ENCODE results near the gene RPL38. TPM values are rescaled to one million over a fixed set of nuclear protein-coding genes. Genes with fewer than 3 reads are reported as not detected.

Gene RPL38
- total and polyA plus RNA-seq, 2 experiments from 2014 or later, result 286 to 5,312 TPM

DNA sequence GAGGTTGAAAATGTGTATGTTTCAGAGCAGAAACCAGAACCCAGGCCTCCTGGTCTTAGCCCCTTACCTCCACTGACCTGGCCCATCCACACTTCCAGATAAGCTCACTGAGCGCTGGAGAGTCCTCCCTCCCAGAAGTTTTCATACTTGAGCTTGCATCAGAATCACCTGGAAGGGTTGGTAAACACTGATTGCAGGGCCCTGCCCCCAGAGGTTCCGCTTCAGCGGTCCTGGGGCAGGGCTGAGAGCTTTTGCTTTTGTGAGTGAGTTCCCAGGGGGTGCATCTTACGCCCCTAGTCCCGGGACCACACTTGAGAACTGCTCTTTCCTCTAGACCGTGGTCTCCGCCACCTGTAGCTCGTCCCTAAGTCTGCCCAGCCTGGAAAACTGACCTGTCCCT, 30.5 kb downstream of the RPL38 start (continued):
- no peak for TF ChIP-seq POLR2AphosphoS5 (IDR thresholded peaks at IDR 0.05; ENCODE audit: low read depth)
- no peak for TF ChIP-seq ZNF114 (CRISPR knock-in tag; IDR thresholded peaks at IDR 0.05)
- TF ChIP-seq, protein P1, sequence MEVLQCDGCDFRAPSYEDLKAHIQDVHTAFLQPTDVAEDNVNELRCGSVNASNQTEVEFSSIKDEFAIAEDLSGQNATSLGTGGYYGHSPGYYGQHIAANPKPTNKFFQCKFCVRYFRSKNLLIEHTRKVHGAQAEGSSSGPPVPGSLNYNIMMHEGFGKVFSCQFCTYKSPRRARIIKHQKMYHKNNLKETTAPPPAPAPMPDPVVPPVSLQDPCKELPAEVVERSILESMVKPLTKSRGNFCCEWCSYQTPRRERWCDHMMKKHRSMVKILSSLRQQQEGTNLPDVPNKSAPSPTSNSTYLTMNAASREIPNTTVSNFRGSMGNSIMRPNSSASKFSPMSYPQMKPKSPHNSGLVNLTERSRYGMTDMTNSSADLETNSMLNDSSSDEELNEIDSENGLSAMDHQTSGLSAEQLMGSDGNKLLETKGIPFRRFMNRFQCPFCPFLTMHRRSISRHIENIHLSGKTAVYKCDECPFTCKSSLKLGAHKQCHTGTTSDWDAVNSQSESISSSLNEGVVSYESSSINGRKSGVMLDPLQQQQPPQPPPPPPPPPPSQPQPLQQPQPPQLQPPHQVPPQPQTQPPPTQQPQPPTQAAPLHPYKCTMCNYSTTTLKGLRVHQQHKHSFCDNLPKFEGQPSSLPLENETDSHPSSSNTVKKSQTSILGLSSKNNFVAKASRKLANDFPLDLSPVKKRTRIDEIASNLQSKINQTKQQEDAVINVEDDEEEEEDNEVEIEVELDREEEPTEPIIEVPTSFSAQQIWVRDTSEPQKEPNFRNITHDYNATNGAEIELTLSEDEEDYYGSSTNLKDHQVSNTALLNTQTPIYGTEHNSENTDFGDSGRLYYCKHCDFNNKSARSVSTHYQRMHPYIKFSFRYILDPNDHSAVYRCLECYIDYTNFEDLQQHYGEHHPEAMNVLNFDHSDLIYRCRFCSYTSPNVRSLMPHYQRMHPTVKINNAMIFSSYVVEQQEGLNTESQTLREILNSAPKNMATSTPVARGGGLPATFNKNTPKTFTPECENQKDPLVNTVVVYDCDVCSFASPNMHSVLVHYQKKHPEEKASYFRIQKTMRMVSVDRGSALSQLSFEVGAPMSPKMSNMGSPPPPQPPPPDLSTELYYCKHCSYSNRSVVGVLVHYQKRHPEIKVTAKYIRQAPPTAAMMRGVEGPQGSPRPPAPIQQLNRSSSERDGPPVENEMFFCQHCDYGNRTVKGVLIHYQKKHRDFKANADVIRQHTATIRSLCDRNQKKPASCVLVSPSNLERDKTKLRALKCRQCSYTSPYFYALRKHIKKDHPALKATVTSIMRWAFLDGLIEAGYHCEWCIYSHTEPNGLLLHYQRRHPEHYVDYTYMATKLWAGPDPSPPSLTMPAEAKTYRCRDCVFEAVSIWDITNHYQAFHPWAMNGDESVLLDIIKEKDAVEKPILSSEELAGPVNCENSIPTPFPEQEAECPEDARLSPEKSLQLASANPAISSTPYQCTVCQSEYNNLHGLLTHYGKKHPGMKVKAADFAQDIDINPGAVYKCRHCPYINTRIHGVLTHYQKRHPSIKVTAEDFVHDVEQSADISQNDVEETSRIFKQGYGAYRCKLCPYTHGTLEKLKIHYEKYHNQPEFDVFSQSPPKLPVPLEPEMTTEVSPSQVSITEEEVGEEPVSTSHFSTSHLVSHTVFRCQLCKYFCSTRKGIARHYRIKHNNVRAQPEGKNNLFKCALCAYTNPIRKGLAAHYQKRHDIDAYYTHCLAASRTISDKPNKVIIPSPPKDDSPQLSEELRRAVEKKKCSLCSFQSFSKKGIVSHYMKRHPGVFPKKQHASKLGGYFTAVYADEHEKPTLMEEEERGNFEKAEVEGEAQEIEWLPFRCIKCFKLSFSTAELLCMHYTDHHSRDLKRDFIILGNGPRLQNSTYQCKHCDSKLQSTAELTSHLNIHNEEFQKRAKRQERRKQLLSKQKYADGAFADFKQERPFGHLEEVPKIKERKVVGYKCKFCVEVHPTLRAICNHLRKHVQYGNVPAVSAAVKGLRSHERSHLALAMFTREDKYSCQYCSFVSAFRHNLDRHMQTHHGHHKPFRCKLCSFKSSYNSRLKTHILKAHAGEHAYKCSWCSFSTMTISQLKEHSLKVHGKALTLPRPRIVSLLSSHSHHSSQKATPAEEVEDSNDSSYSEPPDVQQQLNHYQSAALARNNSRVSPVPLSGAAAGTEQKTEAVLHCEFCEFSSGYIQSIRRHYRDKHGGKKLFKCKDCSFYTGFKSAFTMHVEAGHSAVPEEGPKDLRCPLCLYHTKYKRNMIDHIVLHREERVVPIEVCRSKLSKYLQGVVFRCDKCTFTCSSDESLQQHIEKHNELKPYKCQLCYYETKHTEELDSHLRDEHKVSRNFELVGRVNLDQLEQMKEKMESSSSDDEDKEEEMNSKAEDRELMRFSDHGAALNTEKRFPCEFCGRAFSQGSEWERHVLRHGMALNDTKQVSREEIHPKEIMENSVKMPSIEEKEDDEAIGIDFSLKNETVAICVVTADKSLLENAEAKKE (CRISPR knock-in tag; IDR thresholded peaks at IDR 0.05), result no peak

DNA sequence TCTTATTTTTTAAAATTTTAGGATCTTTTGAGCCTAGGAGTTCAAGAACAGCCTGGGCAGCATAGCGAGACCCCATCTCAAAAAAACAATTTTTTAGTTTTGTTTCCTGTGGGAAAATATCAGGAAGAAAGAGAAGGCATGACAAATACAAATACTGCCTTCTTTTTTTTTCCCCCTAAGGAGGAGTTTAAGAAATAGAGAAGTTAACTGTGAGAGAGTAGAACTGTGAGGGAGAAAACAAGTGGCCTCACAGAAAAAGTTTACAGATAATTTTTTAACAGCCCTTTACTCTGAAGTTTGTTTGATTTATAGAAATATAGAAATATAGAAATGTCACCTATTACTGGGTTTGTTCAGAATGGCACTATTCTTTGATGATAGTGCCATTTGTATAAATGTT, 31.0 kb downstream of the RPL38 start:
- Histone ChIP-seq H3K4me2 (no peak overlapping the region), H3K27me3 (ENCODE audit: insufficient read depth) (no peaks in the 10 kb centered on the region), H4K20me1 (replicated peaks; ENCODE audit: insufficient read depth) (no peaks in the 10 kb centered on the region), H3K79me2 (replicated peaks; ENCODE audit: insufficient read depth) (no peaks in the 10 kb centered on the region), H3K9me2 (ENCODE audit: insufficient read depth) (no peaks in the 10 kb centered on the region), H3K27ac (ENCODE audit: low read depth) (no peak overlapping the region), H3K4me1 (ENCODE audit: insufficient read depth) (no peaks in the 10 kb centered on the region), H2AFZ (no peak overlapping the region), H3K36me3 (ENCODE audit: insufficient read depth) (no peaks in the 10 kb centered on the region), H3K4me3 (no peak overlapping the region), H3F3A (replicated peaks; ENCODE audit: low read depth) (no peaks in the 10 kb centered on the region)
- Mint-ChIP-seq H3K4me1 (peaks cover 6% of the 10 kb centered on the region), H3K4me3 (no peak overlapping the region), H3K27ac (no peak overlapping the region), H3K36me3 (ENCODE audit: low read depth) (no peaks in the 10 kb centered on the region), H3K27me3 (ENCODE audit: insufficient read depth, low read depth, poor library complexity) (peaks cover 4% of the 10 kb centered on the region), H3K9me3 (no peaks in the 10 kb centered on the region)
- ATAC-seq (no peak), DNase-seq (ENCODE audit: low spot score) (no peak)
- TF ChIP-seq, protein P2, sequence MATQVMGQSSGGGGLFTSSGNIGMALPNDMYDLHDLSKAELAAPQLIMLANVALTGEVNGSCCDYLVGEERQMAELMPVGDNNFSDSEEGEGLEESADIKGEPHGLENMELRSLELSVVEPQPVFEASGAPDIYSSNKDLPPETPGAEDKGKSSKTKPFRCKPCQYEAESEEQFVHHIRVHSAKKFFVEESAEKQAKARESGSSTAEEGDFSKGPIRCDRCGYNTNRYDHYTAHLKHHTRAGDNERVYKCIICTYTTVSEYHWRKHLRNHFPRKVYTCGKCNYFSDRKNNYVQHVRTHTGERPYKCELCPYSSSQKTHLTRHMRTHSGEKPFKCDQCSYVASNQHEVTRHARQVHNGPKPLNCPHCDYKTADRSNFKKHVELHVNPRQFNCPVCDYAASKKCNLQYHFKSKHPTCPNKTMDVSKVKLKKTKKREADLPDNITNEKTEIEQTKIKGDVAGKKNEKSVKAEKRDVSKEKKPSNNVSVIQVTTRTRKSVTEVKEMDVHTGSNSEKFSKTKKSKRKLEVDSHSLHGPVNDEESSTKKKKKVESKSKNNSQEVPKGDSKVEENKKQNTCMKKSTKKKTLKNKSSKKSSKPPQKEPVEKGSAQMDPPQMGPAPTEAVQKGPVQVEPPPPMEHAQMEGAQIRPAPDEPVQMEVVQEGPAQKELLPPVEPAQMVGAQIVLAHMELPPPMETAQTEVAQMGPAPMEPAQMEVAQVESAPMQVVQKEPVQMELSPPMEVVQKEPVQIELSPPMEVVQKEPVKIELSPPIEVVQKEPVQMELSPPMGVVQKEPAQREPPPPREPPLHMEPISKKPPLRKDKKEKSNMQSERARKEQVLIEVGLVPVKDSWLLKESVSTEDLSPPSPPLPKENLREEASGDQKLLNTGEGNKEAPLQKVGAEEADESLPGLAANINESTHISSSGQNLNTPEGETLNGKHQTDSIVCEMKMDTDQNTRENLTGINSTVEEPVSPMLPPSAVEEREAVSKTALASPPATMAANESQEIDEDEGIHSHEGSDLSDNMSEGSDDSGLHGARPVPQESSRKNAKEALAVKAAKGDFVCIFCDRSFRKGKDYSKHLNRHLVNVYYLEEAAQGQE (IDR thresholded peaks at IDR 0.05; ENCODE audit: unreplicated experiment), result no peak
- TF ChIP-seq, protein P3, sequence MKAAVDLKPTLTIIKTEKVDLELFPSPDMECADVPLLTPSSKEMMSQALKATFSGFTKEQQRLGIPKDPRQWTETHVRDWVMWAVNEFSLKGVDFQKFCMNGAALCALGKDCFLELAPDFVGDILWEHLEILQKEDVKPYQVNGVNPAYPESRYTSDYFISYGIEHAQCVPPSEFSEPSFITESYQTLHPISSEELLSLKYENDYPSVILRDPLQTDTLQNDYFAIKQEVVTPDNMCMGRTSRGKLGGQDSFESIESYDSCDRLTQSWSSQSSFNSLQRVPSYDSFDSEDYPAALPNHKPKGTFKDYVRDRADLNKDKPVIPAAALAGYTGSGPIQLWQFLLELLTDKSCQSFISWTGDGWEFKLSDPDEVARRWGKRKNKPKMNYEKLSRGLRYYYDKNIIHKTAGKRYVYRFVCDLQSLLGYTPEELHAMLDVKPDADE (IDR thresholded peaks at IDR 0.05), result no peak
- TF ChIP-seq, protein P4, sequence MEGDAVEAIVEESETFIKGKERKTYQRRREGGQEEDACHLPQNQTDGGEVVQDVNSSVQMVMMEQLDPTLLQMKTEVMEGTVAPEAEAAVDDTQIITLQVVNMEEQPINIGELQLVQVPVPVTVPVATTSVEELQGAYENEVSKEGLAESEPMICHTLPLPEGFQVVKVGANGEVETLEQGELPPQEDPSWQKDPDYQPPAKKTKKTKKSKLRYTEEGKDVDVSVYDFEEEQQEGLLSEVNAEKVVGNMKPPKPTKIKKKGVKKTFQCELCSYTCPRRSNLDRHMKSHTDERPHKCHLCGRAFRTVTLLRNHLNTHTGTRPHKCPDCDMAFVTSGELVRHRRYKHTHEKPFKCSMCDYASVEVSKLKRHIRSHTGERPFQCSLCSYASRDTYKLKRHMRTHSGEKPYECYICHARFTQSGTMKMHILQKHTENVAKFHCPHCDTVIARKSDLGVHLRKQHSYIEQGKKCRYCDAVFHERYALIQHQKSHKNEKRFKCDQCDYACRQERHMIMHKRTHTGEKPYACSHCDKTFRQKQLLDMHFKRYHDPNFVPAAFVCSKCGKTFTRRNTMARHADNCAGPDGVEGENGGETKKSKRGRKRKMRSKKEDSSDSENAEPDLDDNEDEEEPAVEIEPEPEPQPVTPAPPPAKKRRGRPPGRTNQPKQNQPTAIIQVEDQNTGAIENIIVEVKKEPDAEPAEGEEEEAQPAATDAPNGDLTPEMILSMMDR (conservative IDR thresholded peaks at IDR 0.05; ENCODE audit: low read depth in 2 of 2), result no peak
- TF ChIP-seq CREB1 (CRISPR knock-in tag; IDR thresholded peaks at IDR 0.05; ENCODE audit: low read depth), result no peak
- TF ChIP-seq JUNB (IDR thresholded peaks at IDR 0.05; ENCODE audit: unreplicated experiment), result no peak
- TF ChIP-seq EZH2 (IDR thresholded peaks at IDR 0.05; ENCODE audit: low read depth, unreplicated experiment), result no peak
- no peak for TF ChIP-seq EZH2phosphoT487 (IDR thresholded peaks at IDR 0.05; ENCODE audit: unreplicated experiment)

All from GM23338 (cell line).